K562 (cell line): ENCODE data around the gene METRNL. TPM values are rescaled to one million over a fixed set of nuclear protein-coding genes. Genes with fewer than 3 reads are reported as not detected.

ENCODE experiments used
- CAMTA2 ChIP-seq: fragments of 250-450 bp; sonication (Bioruptor Pico); conservative IDR thresholded peaks from 2 replicates; pipeline ENCODE4 v1.5.1; 2022
- DACH1 ChIP-seq: fragments of 450-650 bp; IDR thresholded peaks from 2 replicates; pipeline ENCODE4 v1.6.1; 2018; ENCODE audit not compliant: partially characterized antibody
- ESRRA ChIP-seq: fragments of 450-650 bp; IDR thresholded peaks from 2 replicates; pipeline ENCODE4 v1.6.1; 2014; ENCODE audit warnings: low read depth, mild to moderate bottlenecking, moderate library complexity, borderline replicate concordance
- ESRRB ChIP-seq: fragments of 250-450 bp; sonication (Bioruptor Pico); IDR thresholded peaks from 2 replicates; pipeline ENCODE4 v1.5.0; 2020; ENCODE audit warnings: mild to moderate bottlenecking, moderate library complexity, borderline replicate concordance
- FOXA1 ChIP-seq: fragments of 450-650 bp; IDR thresholded peaks from 2 replicates; pipeline ENCODE4 v1.6.1; 2016; ENCODE audit warnings: mild to moderate bottlenecking, borderline replicate concordance
- MIER1 ChIP-seq: fragments of 450-650 bp; IDR thresholded peaks from 2 replicates; pipeline ENCODE4 v1.6.1; 2016; ENCODE audit warnings: antibody characterized with exemption, mild to moderate bottlenecking, low read depth
- NCOA6 ChIP-seq: fragments of 450-650 bp; IDR thresholded peaks from 2 replicates; pipeline ENCODE4 v1.6.1; 2017; ENCODE audit warnings: mild to moderate bottlenecking
- PHF8 ChIP-seq: fragments of 200-600 bp; sonication (generic); IDR thresholded peaks from 2 replicates; pipeline ENCODE4 v1.6.1; 2012; ENCODE audit warnings: mixed run types, mild to moderate bottlenecking, inconsistent platforms, low read length, moderate library complexity, borderline replicate concordance
- SIN3B ChIP-seq: fragments of 450-650 bp; IDR thresholded peaks from 2 replicates; pipeline ENCODE4 v1.6.1; 2017; ENCODE audit warnings: low read depth, mild to moderate bottlenecking, moderate library complexity
- SRF ChIP-seq, 2 experiments: fragments of 250-450, 450-650 bp in 1 of 2; sonication (Bioruptor Pico) in 1 of 2; sonication (generic) in 1 of 2; formaldehyde crosslinking; IDR thresholded peaks; 2 replicates each; pipeline versions ENCODE4 v1.5.0 to v1.5.1; 2020 to 2022; ENCODE audit warnings: mild to moderate bottlenecking in 1 of 2, missing genetic modification reagents in 1 of 2
- USF2 ChIP-seq: sonication (generic); formaldehyde crosslinking; IDR thresholded peaks from 2 replicates; pipeline ENCODE4 v1.5.0; 2020; ENCODE audit warnings: missing genetic modification reagents
- ZBTB7A ChIP-seq: IDR thresholded peaks from 2 replicates; pipeline ENCODE4 v1.6.1; 2011; ENCODE audit warnings: low read depth, mild to moderate bottlenecking, low read length, moderate library complexity, borderline replicate concordance; ENCODE audit not compliant: control insufficient read depth
- ZNF263 ChIP-seq: sonication (generic); formaldehyde crosslinking; IDR thresholded peaks from 2 replicates; pipeline ENCODE4 v1.8.0; 2022; ENCODE audit warnings: mild to moderate bottlenecking, missing genetic modification reagents, borderline replicate concordance
- ZNF583 ChIP-seq: fragments of 250-450 bp; sonication (Bioruptor Pico); IDR thresholded peaks from 2 replicates; pipeline ENCODE4 v1.4.0; 2020
- polyA plus RNA-seq, 8 experiments: library from polyadenylated mRNA; depleted of rRNA in 4 of 8; stranded (reverse) in 5 of 8; unstranded in 3 of 8; fragments of >200 nt; fragmentation: Nextera tagmentation in 2 of 8; fragmentation: Illumina TruSeq in 1 of 8; extraction: Ambion mirVana in 2 of 8; extraction: Trizol in 1 of 8; gene quantifications; 2 replicates each; pipeline versions ENCODE4 v1.2.1 to v1.2.3, GENCODE V29; 2011 to 2014; ENCODE audit warnings: inconsistent platforms in 1 of 8, missing spikeins in 1 of 8
- total RNA-seq, 7 experiments: library from RNA; depleted of rRNA in 6 of 7; stranded (reverse); fragments of >200 nt in 6 of 7; fragmentation: Illumina TruSeq in 2 of 7; extraction: Trizol in 2 of 7; gene quantifications; 2 replicates each; pipeline versions ENCODE4 v1.2.1 to v1.2.3, GENCODE V29; 2011 to 2021; ENCODE audit warnings: low replicate concordance in 1 of 7
- TF ChIP-seq, protein P1 (sequence below): sonication (generic); formaldehyde crosslinking; IDR thresholded peaks from 2 replicates; pipeline ENCODE4 v1.8.0; 2022; ENCODE audit warnings: mild to moderate bottlenecking, missing genetic modification reagents
- TF ChIP-seq, protein P2 (sequence below): fragments of 200-400 bp; formaldehyde crosslinking; IDR thresholded peaks from 2 replicates; pipeline ENCODE4 v1.6.1; 2017; ENCODE audit warnings: mild to moderate bottlenecking, low read depth, low read length, moderate library complexity
- TF ChIP-seq, protein P3 (sequence below), 2 experiments: fragments of 150-350 bp in 1 of 2; IDR thresholded peaks; 2 replicates each; pipeline ENCODE4 v1.6.1; 2012 to 2016; ENCODE audit warnings: low read depth in 2 of 2, low read length in 2 of 2, mild to moderate bottlenecking in 1 of 2, moderate library complexity in 1 of 2
- TF ChIP-seq, protein P4 (sequence below): fragments of 450-650 bp; formaldehyde crosslinking; IDR thresholded peaks from 2 replicates; pipeline ENCODE4 v1.4.0; 2022; ENCODE audit warnings: missing genetic modification characterization

Gene METRNL
- total and polyA plus RNA-seq, 9 of the 15 experiments (the other 6 are each of a cell fraction or from before 2014, with no cell fraction given): 0.17 to 31.8 (median 2.9) TPM

DNA sequence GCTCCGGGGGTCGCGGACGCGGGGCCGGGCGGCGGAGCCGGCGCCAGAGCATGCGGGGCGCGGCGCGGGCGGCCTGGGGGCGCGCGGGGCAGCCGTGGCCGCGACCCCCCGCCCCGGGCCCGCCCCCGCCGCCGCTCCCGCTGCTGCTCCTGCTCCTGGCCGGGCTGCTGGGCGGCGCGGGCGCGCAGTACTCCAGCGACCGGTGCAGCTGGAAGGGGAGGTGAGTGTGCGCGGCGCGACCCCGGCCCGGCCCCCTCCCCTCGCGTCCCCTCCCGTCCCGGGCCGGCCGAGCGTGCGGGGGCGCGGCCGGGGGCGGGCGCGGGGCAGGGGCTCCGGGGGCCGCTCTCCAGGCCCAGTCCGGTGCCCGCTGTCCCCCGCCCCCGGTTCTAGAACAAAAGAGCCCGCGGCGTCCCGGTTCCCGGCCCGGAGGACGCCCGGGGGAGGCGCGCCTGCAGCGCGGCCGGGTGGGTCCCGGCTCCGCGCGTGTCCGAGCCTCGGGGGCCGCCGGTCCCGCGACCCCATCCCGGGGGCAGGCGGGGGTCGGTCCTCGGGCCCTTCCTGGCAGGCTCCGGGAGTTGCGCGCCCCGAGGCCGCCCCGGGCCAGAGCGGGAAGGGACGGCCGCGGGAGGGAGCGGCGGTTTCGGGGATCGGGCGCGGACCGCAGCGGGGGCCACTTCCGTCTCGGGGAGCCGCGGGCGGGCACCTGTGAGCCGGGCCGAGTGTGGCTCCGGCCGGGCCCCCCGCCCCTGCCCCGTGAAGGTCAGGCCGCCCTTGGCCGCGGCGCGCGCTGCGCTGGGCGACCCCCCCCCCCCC, 563 bp downstream of the METRNL start (continued):
- peak; percentile 20; the same call in 1 of the 2 replicates for TF ChIP-seq PHF8
- no peak for TF ChIP-seq CAMTA2 (CRISPR knock-in tag)
- peak; percentile 71; the same call in 1 of the 2 replicates for TF ChIP-seq ESRRA
- TF ChIP-seq SIN3B: peak; percentile 29; the same call in 1 of the 2 replicates
- no peak for TF ChIP-seq SRF (CRISPR knock-in tag; IDR thresholded peaks at IDR 0.05)
- no peak for TF ChIP-seq DACH1
- TF ChIP-seq, protein P1, sequence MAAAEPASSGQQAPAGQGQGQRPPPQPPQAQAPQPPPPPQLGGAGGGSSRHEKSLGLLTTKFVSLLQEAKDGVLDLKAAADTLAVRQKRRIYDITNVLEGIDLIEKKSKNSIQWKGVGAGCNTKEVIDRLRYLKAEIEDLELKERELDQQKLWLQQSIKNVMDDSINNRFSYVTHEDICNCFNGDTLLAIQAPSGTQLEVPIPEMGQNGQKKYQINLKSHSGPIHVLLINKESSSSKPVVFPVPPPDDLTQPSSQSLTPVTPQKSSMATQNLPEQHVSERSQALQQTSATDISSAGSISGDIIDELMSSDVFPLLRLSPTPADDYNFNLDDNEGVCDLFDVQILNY: no peak
- no peak for TF ChIP-seq FOXA1
- TF ChIP-seq NCOA6: no peak
- TF ChIP-seq MIER1: no peak
- no peak for TF ChIP-seq ZNF263 (CRISPR knock-in tag)
- TF ChIP-seq ZNF583 (CRISPR knock-in tag): no peak
- TF ChIP-seq, protein P2, sequence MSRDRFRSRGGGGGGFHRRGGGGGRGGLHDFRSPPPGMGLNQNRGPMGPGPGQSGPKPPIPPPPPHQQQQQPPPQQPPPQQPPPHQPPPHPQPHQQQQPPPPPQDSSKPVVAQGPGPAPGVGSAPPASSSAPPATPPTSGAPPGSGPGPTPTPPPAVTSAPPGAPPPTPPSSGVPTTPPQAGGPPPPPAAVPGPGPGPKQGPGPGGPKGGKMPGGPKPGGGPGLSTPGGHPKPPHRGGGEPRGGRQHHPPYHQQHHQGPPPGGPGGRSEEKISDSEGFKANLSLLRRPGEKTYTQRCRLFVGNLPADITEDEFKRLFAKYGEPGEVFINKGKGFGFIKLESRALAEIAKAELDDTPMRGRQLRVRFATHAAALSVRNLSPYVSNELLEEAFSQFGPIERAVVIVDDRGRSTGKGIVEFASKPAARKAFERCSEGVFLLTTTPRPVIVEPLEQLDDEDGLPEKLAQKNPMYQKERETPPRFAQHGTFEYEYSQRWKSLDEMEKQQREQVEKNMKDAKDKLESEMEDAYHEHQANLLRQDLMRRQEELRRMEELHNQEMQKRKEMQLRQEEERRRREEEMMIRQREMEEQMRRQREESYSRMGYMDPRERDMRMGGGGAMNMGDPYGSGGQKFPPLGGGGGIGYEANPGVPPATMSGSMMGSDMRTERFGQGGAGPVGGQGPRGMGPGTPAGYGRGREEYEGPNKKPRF: no peak
- no peak for TF ChIP-seq ESRRB (CRISPR knock-in tag)
- no peak for TF ChIP-seq USF2 (CRISPR knock-in tag)
- TF ChIP-seq, protein P3, sequence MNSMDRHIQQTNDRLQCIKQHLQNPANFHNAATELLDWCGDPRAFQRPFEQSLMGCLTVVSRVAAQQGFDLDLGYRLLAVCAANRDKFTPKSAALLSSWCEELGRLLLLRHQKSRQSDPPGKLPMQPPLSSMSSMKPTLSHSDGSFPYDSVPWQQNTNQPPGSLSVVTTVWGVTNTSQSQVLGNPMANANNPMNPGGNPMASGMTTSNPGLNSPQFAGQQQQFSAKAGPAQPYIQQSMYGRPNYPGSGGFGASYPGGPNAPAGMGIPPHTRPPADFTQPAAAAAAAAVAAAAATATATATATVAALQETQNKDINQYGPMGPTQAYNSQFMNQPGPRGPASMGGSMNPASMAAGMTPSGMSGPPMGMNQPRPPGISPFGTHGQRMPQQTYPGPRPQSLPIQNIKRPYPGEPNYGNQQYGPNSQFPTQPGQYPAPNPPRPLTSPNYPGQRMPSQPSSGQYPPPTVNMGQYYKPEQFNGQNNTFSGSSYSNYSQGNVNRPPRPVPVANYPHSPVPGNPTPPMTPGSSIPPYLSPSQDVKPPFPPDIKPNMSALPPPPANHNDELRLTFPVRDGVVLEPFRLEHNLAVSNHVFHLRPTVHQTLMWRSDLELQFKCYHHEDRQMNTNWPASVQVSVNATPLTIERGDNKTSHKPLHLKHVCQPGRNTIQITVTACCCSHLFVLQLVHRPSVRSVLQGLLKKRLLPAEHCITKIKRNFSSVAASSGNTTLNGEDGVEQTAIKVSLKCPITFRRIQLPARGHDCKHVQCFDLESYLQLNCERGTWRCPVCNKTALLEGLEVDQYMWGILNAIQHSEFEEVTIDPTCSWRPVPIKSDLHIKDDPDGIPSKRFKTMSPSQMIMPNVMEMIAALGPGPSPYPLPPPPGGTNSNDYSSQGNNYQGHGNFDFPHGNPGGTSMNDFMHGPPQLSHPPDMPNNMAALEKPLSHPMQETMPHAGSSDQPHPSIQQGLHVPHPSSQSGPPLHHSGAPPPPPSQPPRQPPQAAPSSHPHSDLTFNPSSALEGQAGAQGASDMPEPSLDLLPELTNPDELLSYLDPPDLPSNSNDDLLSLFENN (IDR thresholded peaks at IDR 0.05; ENCODE audit: low read depth in 2 of 2, low read length in 2 of 2): no peak
- TF ChIP-seq, protein P4, sequence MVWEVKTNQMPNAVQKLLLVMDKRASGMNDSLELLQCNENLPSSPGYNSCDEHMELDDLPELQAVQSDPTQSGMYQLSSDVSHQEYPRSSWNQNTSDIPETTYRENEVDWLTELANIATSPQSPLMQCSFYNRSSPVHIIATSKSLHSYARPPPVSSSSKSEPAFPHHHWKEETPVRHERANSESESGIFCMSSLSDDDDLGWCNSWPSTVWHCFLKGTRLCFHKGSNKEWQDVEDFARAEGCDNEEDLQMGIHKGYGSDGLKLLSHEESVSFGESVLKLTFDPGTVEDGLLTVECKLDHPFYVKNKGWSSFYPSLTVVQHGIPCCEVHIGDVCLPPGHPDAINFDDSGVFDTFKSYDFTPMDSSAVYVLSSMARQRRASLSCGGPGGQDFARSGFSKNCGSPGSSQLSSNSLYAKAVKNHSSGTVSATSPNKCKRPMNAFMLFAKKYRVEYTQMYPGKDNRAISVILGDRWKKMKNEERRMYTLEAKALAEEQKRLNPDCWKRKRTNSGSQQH (CRISPR knock-in tag): no peak
- peak; percentile 79; the same call in 1 of the 2 replicates for TF ChIP-seq ZBTB7A
